ENCODE results near the gene CNKSR3.

The CNKSR3 gene

DNA sequence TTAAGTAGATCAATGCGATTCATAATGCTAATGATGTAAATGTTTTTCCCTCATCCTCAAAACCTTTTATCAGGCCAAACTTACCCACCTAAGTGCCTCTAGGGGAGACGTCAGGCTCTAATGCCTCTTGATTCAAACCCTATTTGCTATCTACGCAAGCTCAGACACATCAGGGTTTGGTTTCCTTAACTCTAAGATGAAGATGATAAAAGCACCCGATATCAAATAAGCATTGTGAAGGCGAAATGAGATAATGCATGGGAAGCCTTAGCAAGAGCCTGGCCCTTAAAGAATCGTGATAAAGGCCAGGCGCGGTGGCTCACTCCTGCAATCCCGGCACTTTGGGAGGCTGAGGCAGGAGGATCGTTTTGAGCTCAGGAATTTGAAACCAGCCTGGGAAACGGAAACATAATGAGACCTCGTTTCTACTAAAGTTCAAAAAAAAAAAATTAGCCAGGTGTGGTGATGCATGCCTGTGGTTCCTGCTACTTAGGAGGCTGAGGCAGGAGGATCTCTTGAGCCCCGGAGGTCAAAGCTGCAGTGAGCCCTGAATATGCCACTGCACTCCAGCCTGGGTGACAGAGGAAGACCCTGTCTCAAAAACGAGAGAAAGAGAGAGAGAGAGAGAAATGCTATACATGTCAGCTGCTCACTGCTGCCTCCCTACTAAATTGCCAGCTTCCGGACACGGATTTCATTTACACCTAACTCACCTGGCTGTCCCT is 13.5 kb downstream of the CNKSR3 start:
- no peak overlapping the region for H3K4me2 ChIP-seq (ENCODE audit: insufficient read depth, low read length)
- H4K20me1 ChIP-seq (ENCODE audit: insufficient read depth, low read length), result no peaks in the 10 kb centered on the region
- no peak overlapping the region for H3K27ac ChIP-seq (ENCODE audit: low read length)
- H3K36me3 ChIP-seq (ENCODE audit: insufficient read depth, low read length), result no peaks in the 10 kb centered on the region
- H3K4me1 ChIP-seq (ENCODE audit: insufficient read depth, low read length), result no peaks in the 10 kb centered on the region
- H3K9ac ChIP-seq (ENCODE audit: low read depth, low read length), result no peak overlapping the region
- no peaks in the 10 kb centered on the region for H3K79me2 ChIP-seq (ENCODE audit: insufficient read depth, low read length)
- ATAC-seq (ENCODE audit: insufficient read depth, low read depth) (no peak), DNase-seq (no peak)
- no peaks in the 10 kb centered on the region for H3K9me3 ChIP-seq (ENCODE audit: insufficient read depth, low read length, severe bottlenecking)
- no peak overlapping the region for H2AFZ ChIP-seq (ENCODE audit: low read depth, low read length)
- H3K27me3 ChIP-seq (ENCODE audit: insufficient read depth, low read length, poor library complexity), result no peaks in the 10 kb centered on the region
- no peak overlapping the region for H3K4me3 ChIP-seq (ENCODE audit: low read depth in 1 of 2, low read length in 2 of 2)
- TF ChIP-seq CTCF (IDR thresholded peaks at IDR 0.05; ENCODE audit: borderline replicate concordance, extremely low read depth, low read length, poor library complexity, severe bottlenecking) (no peak), EZH2 (IDR thresholded peaks at IDR 0.05; ENCODE audit: borderline replicate concordance, low read depth, low read length, severe bottlenecking) (no peak)

- Histone ChIP-seq H4K20me1 (ENCODE audit: insufficient read depth, low read length) (no peaks in the 10 kb centered on the region), H3K27me3 (ENCODE audit: insufficient read depth, low read length, poor library complexity) (no peaks in the 10 kb centered on the region), H3K9me3 (ENCODE audit: insufficient read depth, low read length, severe bottlenecking) (no peaks in the 10 kb centered on the region), H3K36me3 (ENCODE audit: insufficient read depth, low read length) (no peaks in the 10 kb centered on the region), H3K4me3 (ENCODE audit: low read depth in 1 of 2, low read length in 2 of 2) (no peak overlapping the region), H3K4me1 (ENCODE audit: insufficient read depth, low read length) (no peaks in the 10 kb centered on the region), H3K79me2 (ENCODE audit: insufficient read depth, low read length) (no peaks in the 10 kb centered on the region), H3K27ac (ENCODE audit: low read length) (no peak overlapping the region), H3K9ac (ENCODE audit: low read depth, low read length) (no peak overlapping the region), H3K4me2 (ENCODE audit: insufficient read depth, low read length) (no peak overlapping the region), H2AFZ (ENCODE audit: low read depth, low read length) (no peak overlapping the region)
- TF ChIP-seq EZH2 (IDR thresholded peaks at IDR 0.05; ENCODE audit: borderline replicate concordance, low read depth, low read length, severe bottlenecking), result no peak
- TF ChIP-seq CTCF (IDR thresholded peaks at IDR 0.05; ENCODE audit: borderline replicate concordance, extremely low read depth, low read length, poor library complexity, severe bottlenecking), result no peak
- ATAC-seq (ENCODE audit: insufficient read depth, low read depth) (no peak), DNase-seq (no peak)
Measured at GRCh38 chr6:154496186-154496585, 14.3 kb downstream of the CNKSR3 start.

DNA sequence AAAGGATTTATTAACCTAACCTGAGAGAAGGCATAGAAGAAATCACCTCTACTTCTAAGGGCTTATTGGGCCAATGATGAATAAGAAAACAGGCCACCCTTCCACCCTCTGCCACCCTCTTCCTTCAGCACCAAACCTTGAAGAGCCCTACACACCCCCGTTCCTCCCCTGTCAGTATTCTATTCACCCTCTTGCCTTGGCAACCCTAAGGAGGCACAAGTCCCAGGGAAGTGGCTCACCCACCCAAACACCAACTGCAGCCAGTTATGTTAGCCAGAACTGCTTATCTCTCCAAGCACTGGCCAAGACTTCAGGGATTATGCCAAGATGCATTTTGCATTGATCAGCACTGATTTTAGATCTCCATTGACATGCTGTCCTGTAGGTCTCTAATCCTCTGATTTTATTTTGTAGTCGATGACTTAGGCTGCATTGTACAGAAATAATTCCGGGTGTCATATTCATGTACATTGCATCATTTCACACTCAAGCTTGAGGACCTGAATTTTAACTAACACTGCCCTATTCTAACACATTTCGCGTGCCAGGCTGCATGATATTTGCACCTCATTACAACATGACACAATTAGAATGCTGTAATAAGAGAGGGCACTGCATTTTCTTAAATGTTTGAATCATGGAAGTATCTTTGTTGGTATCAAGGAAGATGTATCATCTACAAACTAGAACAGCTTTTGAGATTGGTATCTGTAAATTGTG is 15.7 kb downstream of the CNKSR3 start:
- ATAC-seq (ENCODE audit: insufficient read depth, low read depth), result no peak

More for the DNA sequence above, 15.7 kb downstream of the CNKSR3 start:
- no peaks in the 10 kb centered on the region for H3K36me3 ChIP-seq (ENCODE audit: insufficient read depth, low read length)
- H3K79me2 ChIP-seq (ENCODE audit: insufficient read depth, low read length), result no peaks in the 10 kb centered on the region
- DNase-seq, result no peak
- H3K27me3 ChIP-seq (ENCODE audit: insufficient read depth, low read length, poor library complexity), result no peaks in the 10 kb centered on the region
- no peak overlapping the region for H3K27ac ChIP-seq (ENCODE audit: low read length)
- H2AFZ ChIP-seq (ENCODE audit: low read depth, low read length), result no peak overlapping the region
- H3K9ac ChIP-seq (ENCODE audit: low read depth, low read length), result no peak overlapping the region
- H3K4me3 ChIP-seq (ENCODE audit: low read depth in 1 of 2, low read length in 2 of 2), result no peak overlapping the region
- no peaks in the 10 kb centered on the region for H3K4me1 ChIP-seq (ENCODE audit: insufficient read depth, low read length)
- no peak overlapping the region for H3K4me2 ChIP-seq (ENCODE audit: insufficient read depth, low read length)
- TF ChIP-seq CTCF (IDR thresholded peaks at IDR 0.05; ENCODE audit: borderline replicate concordance, extremely low read depth, low read length, poor library complexity, severe bottlenecking), result no peak
- TF ChIP-seq EZH2 (IDR thresholded peaks at IDR 0.05; ENCODE audit: borderline replicate concordance, low read depth, low read length, severe bottlenecking), result no peak
- H4K20me1 ChIP-seq (ENCODE audit: insufficient read depth, low read length), result no peaks in the 10 kb centered on the region
- no peaks in the 10 kb centered on the region for H3K9me3 ChIP-seq (ENCODE audit: insufficient read depth, low read length, severe bottlenecking)

All from DND-41 (cell line).